Pancreas (tissue), 10 donors: ENCODE data around the gene MRAP2. TPM values are rescaled to one million over a fixed set of nuclear protein-coding genes. Genes with fewer than 3 reads are reported as not detected.
"Not testable (repeated sequence)": the region's sequence is repeated elsewhere in the genome, so short reads cannot be mapped to it uniquely, and the experiment has no call there.

ENCODE experiments used
- ATAC-seq, 4 donors: fragments of 200-7000 bp; cut with Tn5 transposase; one replicate each; pipeline versions ENCODE4 v1.8.0 to v1.9.1; 2020; ENCODE audit warnings: mild to moderate bottlenecking in 4 of 4, moderate library complexity in 4 of 4
- DNase-seq, 6 donors: peaks; one replicate each; pipeline ENCODE4 v3.0.0-alpha.2; 2020
- FAIRE-seq: peaks from 2 replicates; lab custom pipeline; 2012; peaks lifted over from hg19 to GRCh38; lab: Jason Lieb, UNC
- H3K27ac ChIP-seq, 4 donors: fragments of 200-600 bp; sonication (generic); 1 replicate in 3 of 4; 2 replicates in 1 of 4; pipeline versions ENCODE4 v1.5.0 to v1.8.0; 2020
- H3K27me3 ChIP-seq, 4 donors: fragments of 200-600 bp; one replicate each; pipeline ENCODE4 v1.8.0; 2021
- H3K36me3 ChIP-seq, 3 donors: fragments of 200-600 bp; sonication (generic) in 1 of 3; one replicate each; pipeline versions ENCODE4 v1.5.0 to v1.8.0; 2020 to 2021
- H3K4me1 ChIP-seq, 3 donors: fragments of 200-600 bp; one replicate each; pipeline ENCODE4 v1.8.0; 2021
- H3K4me3 ChIP-seq, 4 donors: fragments of 200-600 bp; sonication (generic) in 2 of 4; one replicate each; pipeline versions ENCODE4 v1.5.0 to v1.8.0; 2020 to 2021
- H3K9me3 ChIP-seq, 4 donors: fragments of 200-600 bp; one replicate each; pipeline ENCODE4 v1.8.0; 2021
- CTCF ChIP-seq, 4 donors: fragments of 200-600 bp; sonication (generic) in 3 of 4; IDR thresholded peaks; one replicate each; pipeline versions ENCODE4 v1.5.0 to v1.8.0; 2021; ENCODE audit warnings: antibody characterized with exemption in 4 of 4
- WGBS, 2 donors: extraction: QIAGEN DNeasy Blood & Tissue Kit; methylation state at CpG; one replicate each; pipeline ENCODE4 v1.1.7; 2013; 5-methylcytosine and 5-hydroxymethylcytosine counted together
- intact Hi-C, 3 donors: fragments of 100-400 bp; cut with DNase I; formaldehyde crosslinking; loops; one replicate each; pipeline versions ENCODE4 v1.11.1 to v1.14.2; 2022
- polyA plus RNA-seq, 2 donors: library from polyadenylated mRNA; stranded (reverse); fragments of 200-250 nt; gene quantifications; one replicate each; pipeline ENCODE4 v1.2.3, GENCODE V29; 2013
- total RNA-seq, 6 donors: library from RNA; stranded (reverse); fragmentation: NEBNext Ultra II Directional in 4 of 6; extraction: Animal tissue kit (Norgen Biotek cat#: 25700) in 4 of 6; gene quantifications; one replicate each; pipeline versions ENCODE4 v1.2.1 to v1.2.4, GENCODE V29; 2021 to 2023
- donor health status: healthy with polysubstance abuse.
- donor health status: DM: no; HTN: no; CAD: no; lungs with moderate emphysema.
- donor health status: DM: no; HTN: no; CAD: no.
- donor health status: control.
- donor health status: control.
- donor health status: Bipolar disorder and iron deficiency.
- donor health status: DM: yes; HTN: yes; CAD: no.
- donor health status: DM: no; HTN: no; CAD: no.
- donor health status: DM: no; HTN: no; CAD: no.
- donor health status: DM: yes; HTN: yes; CAD: no.

Gene MRAP2
- total and polyA plus RNA-seq, 8 donors: 0.88 to 20.2 (median 2.9) TPM

GRCh38 chr6:84078335-84078734 lies 44.8 kb downstream of the MRAP2 start:
- DNase-seq (no peak), FAIRE-seq (no peak), ATAC-seq (no peak)
- no peak overlapping the region for H3K4me3 ChIP-seq
- intact Hi-C loops: no loop called here
- H3K4me1 ChIP-seq: no peaks in the 10 kb centered on the region
- no peaks in the 10 kb centered on the region for H3K9me3 ChIP-seq
- 15 to 25% methylated on average over 1 of the region's 1 CpG for WGBS, 2 donors
- H3K27ac ChIP-seq: no peak overlapping the region
- TF ChIP-seq CTCF (IDR thresholded peaks at IDR 0.05): no peak
- H3K27me3 ChIP-seq: no peaks in the 10 kb centered on the region
- no peaks in the 10 kb centered on the region for H3K36me3 ChIP-seq

- FAIRE-seq (no peak), ATAC-seq (no peak), DNase-seq (no peak)
- H3K27ac ChIP-seq: no peak overlapping the region
- intact Hi-C loops: no loop called here
- H3K36me3 ChIP-seq: no peaks in the 10 kb centered on the region
- no peaks in the 10 kb centered on the region for H3K27me3 ChIP-seq
- H3K4me1 ChIP-seq: no peaks in the 10 kb centered on the region
- 66 to 67% methylated on average over 2 of the region's 2 CpGs for WGBS, 2 donors
- no peaks in the 10 kb centered on the region for H3K9me3 ChIP-seq
- no peak overlapping the region for H3K4me3 ChIP-seq
- TF ChIP-seq CTCF (IDR thresholded peaks at IDR 0.05): no peak
Observed at GRCh38 chr6:84081222-84081621, 47.6 kb downstream of the MRAP2 start.

- no peak for TF ChIP-seq CTCF (IDR thresholded peaks at IDR 0.05)
- Histone ChIP-seq H3K9me3 (no peaks in the 10 kb centered on the region), H3K27me3 (no peaks in the 10 kb centered on the region), H3K4me3 (no peak overlapping the region), H3K4me1 (no peaks in the 10 kb centered on the region), H3K27ac (no peak overlapping the region), H3K36me3 (no peaks in the 10 kb centered on the region)
- FAIRE-seq (no peak), DNase-seq (no peak), ATAC-seq (no peak)
- intact Hi-C loops: no loop called here
- 29 to 37% methylated on average over 11 of the region's 11 CpGs for WGBS, 2 donors
Observed at GRCh38 chr6:84082689-84083265, 49.2 kb downstream of the MRAP2 start.

GRCh38 chr6:84084705-84085104 lies 51.1 kb downstream of the MRAP2 start:
- ATAC-seq, intact Hi-C loops, H3K27ac ChIP-seq, H3K4me1 ChIP-seq, FAIRE-seq, H3K27me3 ChIP-seq, H3K9me3 ChIP-seq, H3K36me3 ChIP-seq, DNase-seq, H3K4me3 ChIP-seq: not testable (repeated sequence)

- Histone ChIP-seq H3K4me1 (no peaks in the 10 kb centered on the region), H3K36me3 (no peaks in the 10 kb centered on the region), H3K27ac (no peak overlapping the region), H3K9me3 (no peaks in the 10 kb centered on the region), H3K4me3 (no peak overlapping the region), H3K27me3 (no peaks in the 10 kb centered on the region)
- intact Hi-C loops: no loop called here
- TF ChIP-seq CTCF (IDR thresholded peaks at IDR 0.05): no peak
- ATAC-seq: no peak
- DNase-seq: no peak
- FAIRE-seq: no peak
- 60 to 90% methylated on average over 1 of the region's 1 CpG for WGBS, 2 donors
Observed at GRCh38 chr6:84086056-84086455, 52.5 kb downstream of the MRAP2 start.
